GM12878 (cell line): ENCODE data around the gene IRF9.

ENCODE experiments used
- EP300 ChIP-seq, 2 experiments: fragments of 150-350 bp in 1 of 2; IDR thresholded peaks; 2 replicates each; pipeline ENCODE4 v1.6.1; 2011 to 2012; ENCODE audit warnings: low read depth in 2 of 2, low read length in 2 of 2, borderline replicate concordance in 1 of 2, improper control_type of control experiment in 1 of 2, inconsistent platforms in 1 of 2; ENCODE audit not compliant: control insufficient read depth in 1 of 2
- RAD21 ChIP-seq: IDR thresholded peaks from 2 replicates; pipeline ENCODE4 v1.6.1; 2011; ENCODE audit warnings: mild to moderate bottlenecking, low read depth, low read length, moderate library complexity; ENCODE audit not compliant: insufficient read depth

- TF ChIP-seq EP300 (IDR thresholded peaks at IDR 0.05; ENCODE audit: borderline replicate concordance in 1 of 2, control insufficient read depth in 1 of 2, low read depth in 2 of 2, low read length in 2 of 2) (no peak), RAD21 (no peak)
Measured at GRCh38 chr14:24195186-24196070, 34.4 kb downstream of the IRF9 start, which contains the start of gene TM9SF1.
